ENCODE measurements around the gene FRRS1L. TPM values are rescaled to one million over a fixed set of nuclear protein-coding genes. Genes with fewer than 3 reads are reported as not detected.

Gene FRRS1L
- total RNA-seq, 4 donors from 2014 or later = 0.06 to 0.24 (median 0.16) TPM; not detected in 1

DNA sequence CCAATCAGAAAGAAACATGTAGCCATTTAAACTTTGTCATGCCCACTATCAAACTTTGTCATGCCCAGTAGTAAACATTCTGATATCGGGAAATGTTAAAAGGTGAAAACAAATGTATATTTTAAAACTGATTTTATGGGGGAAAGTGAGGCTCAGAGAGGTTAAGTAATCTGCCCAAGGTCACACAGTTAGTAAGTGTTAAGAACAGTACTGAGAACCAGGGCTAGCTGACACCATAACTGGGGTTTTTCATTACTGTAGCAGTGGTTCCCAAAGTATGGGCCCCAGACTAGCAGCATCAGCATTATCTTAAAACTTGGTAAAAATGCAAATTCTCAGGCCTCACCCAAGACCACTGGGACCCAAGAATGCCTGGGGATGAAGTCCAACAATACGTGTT is 9.9 kb upstream of the FRRS1L start:
- TF ChIP-seq, protein P1, sequence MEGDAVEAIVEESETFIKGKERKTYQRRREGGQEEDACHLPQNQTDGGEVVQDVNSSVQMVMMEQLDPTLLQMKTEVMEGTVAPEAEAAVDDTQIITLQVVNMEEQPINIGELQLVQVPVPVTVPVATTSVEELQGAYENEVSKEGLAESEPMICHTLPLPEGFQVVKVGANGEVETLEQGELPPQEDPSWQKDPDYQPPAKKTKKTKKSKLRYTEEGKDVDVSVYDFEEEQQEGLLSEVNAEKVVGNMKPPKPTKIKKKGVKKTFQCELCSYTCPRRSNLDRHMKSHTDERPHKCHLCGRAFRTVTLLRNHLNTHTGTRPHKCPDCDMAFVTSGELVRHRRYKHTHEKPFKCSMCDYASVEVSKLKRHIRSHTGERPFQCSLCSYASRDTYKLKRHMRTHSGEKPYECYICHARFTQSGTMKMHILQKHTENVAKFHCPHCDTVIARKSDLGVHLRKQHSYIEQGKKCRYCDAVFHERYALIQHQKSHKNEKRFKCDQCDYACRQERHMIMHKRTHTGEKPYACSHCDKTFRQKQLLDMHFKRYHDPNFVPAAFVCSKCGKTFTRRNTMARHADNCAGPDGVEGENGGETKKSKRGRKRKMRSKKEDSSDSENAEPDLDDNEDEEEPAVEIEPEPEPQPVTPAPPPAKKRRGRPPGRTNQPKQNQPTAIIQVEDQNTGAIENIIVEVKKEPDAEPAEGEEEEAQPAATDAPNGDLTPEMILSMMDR (IDR thresholded peaks at IDR 0.05) = no peak
- no peak for ATAC-seq (ENCODE audit: low FRiP score)
- no peak for DNase-seq (ENCODE audit: low spot score)

DNA sequence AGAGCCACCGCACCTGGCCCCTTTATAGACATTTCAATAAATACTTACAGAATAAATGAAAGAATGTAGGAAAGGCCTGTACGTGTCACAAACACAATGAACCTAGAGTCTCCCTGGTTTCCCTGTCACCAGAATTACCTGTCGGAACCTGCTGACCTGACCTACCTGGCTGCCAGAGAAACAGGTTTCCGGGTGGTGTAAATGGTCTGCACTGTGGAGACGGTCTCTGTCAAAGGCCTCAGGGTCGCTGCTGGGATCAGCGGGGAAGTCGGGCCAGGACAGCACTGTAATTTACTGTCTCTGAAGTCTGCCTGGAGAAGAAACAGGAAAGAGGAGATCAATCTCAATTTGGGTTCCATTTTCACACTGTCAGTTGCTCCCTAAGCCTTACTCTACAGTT is 9.3 kb upstream of the FRRS1L start:
- no peak for ATAC-seq (ENCODE audit: low FRiP score)

DNA sequence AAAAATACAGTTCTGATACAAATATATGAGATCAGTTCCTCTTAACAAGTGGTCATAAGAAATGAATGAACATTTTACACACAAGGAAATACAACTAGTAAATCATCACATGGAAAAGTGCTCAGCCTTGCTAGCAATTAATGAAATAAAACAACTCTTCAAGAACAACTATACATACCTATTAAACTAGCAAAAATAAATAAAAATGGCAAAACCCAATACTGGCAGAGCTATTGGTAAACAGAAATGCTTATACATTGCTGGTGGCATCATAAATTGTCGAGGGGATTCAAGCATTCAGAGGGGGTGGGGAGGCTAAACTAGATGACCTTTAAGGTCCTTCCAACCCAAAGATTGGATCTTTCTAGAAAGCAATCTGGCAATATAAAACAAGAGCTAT is 5.9 kb upstream of the FRRS1L start:
- DNase-seq (ENCODE audit: low spot score) (no peak), ATAC-seq (ENCODE audit: low FRiP score) (no peak)
- TF ChIP-seq, protein P1 (IDR thresholded peaks at IDR 0.05) = no peak

More for the DNA sequence above, 9.3 kb upstream of the FRRS1L start:
- no peak for DNase-seq (ENCODE audit: low spot score)
- TF ChIP-seq, protein P1 (IDR thresholded peaks at IDR 0.05) = no peak

DNA sequence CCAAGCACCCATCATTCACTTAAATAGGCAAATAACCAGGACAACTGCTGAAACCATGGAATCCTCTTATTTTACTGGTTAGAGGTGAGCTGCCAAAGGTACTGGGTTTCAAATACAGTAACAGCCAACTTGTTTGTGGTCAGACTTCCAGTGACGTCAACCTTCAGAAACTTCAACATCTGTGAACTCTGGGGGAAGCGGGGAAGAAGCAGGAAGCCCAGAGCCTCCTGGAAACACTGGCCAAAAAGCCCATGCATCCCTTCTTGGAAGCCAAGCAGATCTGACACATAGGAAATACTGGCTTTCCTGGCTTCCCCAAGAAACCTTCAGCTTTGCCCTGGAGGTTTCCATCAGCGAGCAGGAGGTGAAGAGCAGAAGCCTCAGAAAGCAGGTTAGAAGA is 4.9 kb upstream of the FRRS1L start:
- DNase-seq (ENCODE audit: low spot score) (no peak), ATAC-seq (ENCODE audit: low FRiP score) (no peak)
- TF ChIP-seq, protein P1 (IDR thresholded peaks at IDR 0.05) = no peak

DNA sequence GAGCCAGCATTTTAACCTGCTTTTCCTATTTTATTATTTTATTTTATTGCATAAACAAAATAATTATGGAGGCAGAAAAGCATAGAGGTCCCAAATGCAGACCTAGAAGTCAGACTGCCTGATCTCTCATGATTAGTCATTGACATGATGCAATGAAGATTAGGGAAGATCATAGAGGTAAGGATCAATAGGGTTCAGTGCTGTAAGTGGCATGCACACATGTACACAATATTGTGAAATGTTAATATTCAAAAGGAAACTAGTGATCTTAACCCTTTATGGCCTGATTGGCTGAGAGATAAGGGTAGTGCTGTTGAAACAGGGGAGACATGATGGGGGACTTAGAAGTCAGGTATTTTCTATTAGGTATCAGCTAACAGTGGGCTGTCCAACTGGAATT is 1.1 kb upstream of the FRRS1L start:
- ATAC-seq (ENCODE audit: low FRiP score) = no peak
- DNase-seq (ENCODE audit: low spot score) = no peak
- TF ChIP-seq, protein P1 (IDR thresholded peaks at IDR 0.05) = no peak

DNA sequence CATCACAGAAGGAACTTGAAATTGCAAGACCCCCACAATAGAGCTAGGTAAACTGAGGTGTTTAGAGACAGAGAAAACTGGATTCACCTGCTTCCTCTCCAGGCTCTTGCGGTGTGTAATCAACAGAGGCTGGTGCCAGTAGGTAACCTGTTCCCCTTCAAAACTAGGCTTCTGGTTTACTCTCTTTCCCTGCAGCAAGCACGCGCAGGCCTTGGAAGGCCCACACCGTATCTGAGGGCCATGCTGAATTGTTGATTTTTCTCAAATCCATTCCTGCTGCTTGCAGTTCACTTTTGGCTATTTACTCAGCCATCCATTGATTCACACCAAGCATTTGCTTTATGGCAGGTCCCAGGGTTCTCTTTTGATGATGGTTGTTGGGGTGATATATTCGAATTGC is 667 bp upstream of the FRRS1L start:
- DNase-seq (ENCODE audit: low spot score) = no peak
- TF ChIP-seq, protein P1 (IDR thresholded peaks at IDR 0.05) = no peak
- ATAC-seq (ENCODE audit: low FRiP score) = no peak

DNA sequence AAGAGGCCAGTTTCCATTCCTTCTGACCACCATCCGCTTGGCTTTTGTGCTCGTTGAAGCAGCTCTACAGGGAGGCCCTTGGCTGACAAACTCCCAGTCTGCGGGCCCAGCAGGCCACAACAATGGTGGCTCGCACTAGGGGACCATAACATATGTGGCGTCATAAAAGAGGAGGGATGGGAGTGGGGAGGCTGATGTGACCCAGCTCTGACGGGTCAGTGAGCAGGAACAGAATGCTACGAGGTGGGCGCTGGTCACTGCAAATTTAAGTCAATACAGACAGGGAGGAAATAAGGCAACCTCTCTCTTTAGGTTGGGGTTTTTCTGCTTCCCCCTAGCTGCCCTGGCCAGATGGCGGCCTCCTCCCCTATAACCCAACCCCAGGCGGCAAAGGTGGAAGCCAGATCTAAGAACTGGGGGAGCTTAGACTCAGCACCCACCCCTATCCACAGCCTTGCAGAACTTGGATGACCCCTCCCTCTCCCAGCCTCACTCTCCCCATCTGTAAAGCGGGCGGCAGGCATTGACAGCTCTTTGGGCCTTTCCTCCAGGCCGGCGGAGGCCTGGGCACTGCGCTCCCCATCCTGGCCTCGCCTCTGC is 778 bp downstream of the FRRS1L start:
- TF ChIP-seq, protein P1 (IDR thresholded peaks at IDR 0.05) = no peak
- DNase-seq (ENCODE audit: low spot score) (no peak), ATAC-seq (ENCODE audit: low FRiP score) (no peak)
